PC-9 (cell line): ENCODE results near the gene NOC4L. TPM values are rescaled to one million over a fixed set of nuclear protein-coding genes. Genes with fewer than 3 reads are reported as not detected.
A peak's percentile ranks its signal among the peaks of the same experiment; 100 is the strongest.

Source experiments
- BruUV-seq: library from RNA; stranded (reverse); fragments of 400-500 nt; replicated peaks from 2 replicates; lab custom pipeline; 2021; lab: Mats Ljungman, UMichigan
- CTCF ChIA-PET: fragments of 300-600 bp; sonication (Branson Sonifier 250); formaldehyde crosslinking; loops from one replicate; lab custom pipeline; 2022; ENCODE audit warnings: antibody characterized with exemption; lab: Charles Lee
- POLR2A ChIA-PET: fragments of 300-600 bp; sonication (Branson Sonifier 250); formaldehyde crosslinking; loops from one replicate; lab custom pipeline; 2022; ENCODE audit warnings: antibody characterized with exemption; ENCODE audit not compliant: unreplicated experiment; lab: Charles Lee
- DNase-seq, 2 experiments: peaks; one replicate each; pipeline versions ENCODE4 v3.0.0 to v3.0.0-alpha.2; 2015 to 2022; ENCODE audit warnings: mixed read lengths in 1 of 2
- H2AFZ ChIP-seq: fragments of 200-600 bp; sonication (generic); 2 replicates; pipeline ENCODE4 v1.8.1; 2017; ENCODE audit warnings: antibody characterized with exemption
- H3F3A ChIP-seq: fragments of 200-600 bp; sonication (generic); 2 replicates; pipeline ENCODE4 v1.8.1; 2017; ENCODE audit warnings: antibody characterized with exemption, mild to moderate bottlenecking, low read depth; ENCODE audit not compliant: insufficient read depth
- H3K27ac ChIP-seq: fragments of 200-600 bp; sonication (generic); 2 replicates; pipeline ENCODE4 v1.6.1; 2016; ENCODE audit warnings: mixed run types
- H3K27me3 ChIP-seq: fragments of 200-600 bp; sonication (generic); 2 replicates; pipeline ENCODE4 v1.6.1; 2016; ENCODE audit warnings: low read depth, mixed run types; ENCODE audit not compliant: insufficient read depth
- H3K36me3 ChIP-seq: fragments of 200-600 bp; sonication (generic); 2 replicates; pipeline ENCODE4 v1.6.1; 2016; ENCODE audit warnings: low read depth, mixed run types
- H3K4me1 ChIP-seq: fragments of 200-600 bp; sonication (generic); replicated peaks from 2 replicates; pipeline ENCODE4 v1.6.1; 2016; ENCODE audit warnings: mixed run types; ENCODE audit not compliant: insufficient read depth
- H3K4me2 ChIP-seq: fragments of 200-600 bp; sonication (generic); 2 replicates; pipeline ENCODE4 v1.6.1; 2017; ENCODE audit warnings: mixed run types
- H3K4me3 ChIP-seq: fragments of 200-600 bp; sonication (generic); 2 replicates; pipeline ENCODE4 v1.6.1; 2016; ENCODE audit warnings: mixed run types
- H3K79me2 ChIP-seq: fragments of 200-600 bp; sonication (generic); 2 replicates; pipeline ENCODE4 v1.6.1; 2017; ENCODE audit warnings: low read depth, mixed run types
- H3K9me2 ChIP-seq: fragments of 200-600 bp; sonication (generic); 2 replicates; pipeline ENCODE4 v1.8.1; 2017; ENCODE audit warnings: mild to moderate bottlenecking; ENCODE audit not compliant: insufficient read depth
- H3K9me3 ChIP-seq: fragments of 200-600 bp; sonication (generic); 2 replicates; pipeline ENCODE4 v1.8.1; 2016; ENCODE audit warnings: low read depth; ENCODE audit not compliant: insufficient read depth
- H4K20me1 ChIP-seq: fragments of 200-600 bp; sonication (generic); 2 replicates; pipeline ENCODE4 v1.8.1; 2017; ENCODE audit not compliant: insufficient read depth
- CTCF ChIP-seq: fragments of 200-600 bp; sonication (generic); conservative IDR thresholded peaks from 2 replicates; pipeline ENCODE4 v1.6.1; 2017; ENCODE audit warnings: mixed run types, antibody characterized with exemption, mild to moderate bottlenecking, moderate library complexity
- EZH2 ChIP-seq: fragments of 200-600 bp; sonication (generic); IDR thresholded peaks from 2 replicates; pipeline ENCODE4 v1.8.0; 2017; ENCODE audit warnings: antibody characterized with exemption, low read depth
- intact Hi-C: fragments of 100-400 bp; cut with micrococcal nuclease; formaldehyde crosslinking; loops from one replicate; pipeline ENCODE4 v1.10.0; 2022; ENCODE audit not compliant: unreplicated experiment
- total RNA-seq: library from RNA; stranded (reverse); gene quantifications from 2 replicates; pipeline ENCODE4 v1.2.3, GENCODE V29; 2021

NOC4L gene
- total RNA-seq, 1 experiment from 2014 or later = 27.1 TPM

DNA sequence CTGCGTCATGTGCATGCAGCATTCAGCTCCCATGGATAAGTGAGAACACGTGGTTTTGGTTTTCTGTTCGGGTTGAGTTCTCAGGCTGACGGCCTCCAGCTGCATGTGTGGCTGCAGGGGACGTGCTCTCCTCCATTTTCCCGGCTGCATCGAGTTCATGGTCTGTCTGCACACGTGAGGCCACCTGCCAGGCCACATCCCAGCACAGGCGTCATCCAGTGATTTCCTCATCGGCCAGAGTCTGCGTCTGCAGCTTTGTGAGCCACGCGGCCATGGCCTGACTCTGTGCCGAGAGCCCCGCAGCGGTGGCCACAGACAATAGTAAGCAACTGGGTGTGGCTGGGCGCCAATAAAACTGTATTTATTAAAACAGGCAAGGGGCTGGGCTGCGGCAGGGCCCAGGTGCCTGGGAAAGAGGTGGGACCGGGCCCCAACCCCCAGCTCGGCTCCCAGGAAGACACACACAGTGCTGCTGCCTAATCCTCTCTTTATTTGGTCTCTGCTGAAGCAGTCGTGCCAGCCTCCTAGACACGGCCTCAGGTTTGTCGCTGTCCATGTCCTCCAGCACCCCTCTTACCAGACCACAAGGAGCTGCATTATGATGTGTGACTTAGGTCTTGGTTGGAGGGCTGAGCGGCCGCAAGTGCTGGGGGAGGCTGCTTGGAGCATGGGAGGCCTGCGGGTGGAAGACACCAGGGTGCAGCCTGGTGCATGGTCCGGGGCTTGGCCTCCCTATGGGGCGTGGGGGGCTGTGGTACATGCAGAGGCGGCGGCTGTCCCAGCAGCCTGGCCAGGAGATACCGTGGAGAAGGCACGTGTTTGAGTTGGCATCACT is 52.0 kb downstream of the NOC4L start:
- no peak overlapping the region for H2AFZ ChIP-seq
- no peaks in the 10 kb centered on the region for H3K9me2 ChIP-seq
- H3K36me3 ChIP-seq = no peaks in the 10 kb centered on the region
- H3K4me1 ChIP-seq = no peaks in the 10 kb centered on the region
- H3K4me2 ChIP-seq = no peak overlapping the region
- no peaks in the 10 kb centered on the region for H3K79me2 ChIP-seq
- no peak for TF ChIP-seq CTCF
- H4K20me1 ChIP-seq = no peaks in the 10 kb centered on the region
- H3K9me3 ChIP-seq = no peaks in the 10 kb centered on the region
- ChIA-PET CTCF (interaction anchor here (0.6 kb wide), 1 partner anchor 192 kb away, joined by 3 read pairs; no protein-coding TSS in a partner anchor), POLR2A (no interaction called here)
- no peak overlapping the region for H3K27ac ChIP-seq
- no peaks in the 10 kb centered on the region for H3F3A ChIP-seq
- H3K4me3 ChIP-seq = no peak overlapping the region
- H3K27me3 ChIP-seq = peaks cover 100% of the 10 kb centered on the region
- intact Hi-C loops = no loop called here
- DNase-seq = no peak
- BruUV-seq = no TSS peak

- Histone ChIP-seq H3K27ac (no peak overlapping the region), H3K4me2 (no peak overlapping the region), H4K20me1 (0 out of 2 replicates have a peak, but pooled peaks cover 3% of the 10 kb centered on the region), H3K27me3 (peaks cover 100% of the 10 kb centered on the region), H3F3A (no peaks in the 10 kb centered on the region), H3K36me3 (no peaks in the 10 kb centered on the region), H3K4me1 (no peaks in the 10 kb centered on the region), H3K9me3 (no peaks in the 10 kb centered on the region), H3K9me2 (no peaks in the 10 kb centered on the region), H3K4me3 (no peak overlapping the region), H2AFZ (no peak overlapping the region), H3K79me2 (no peaks in the 10 kb centered on the region)
- BruUV-seq = no TSS peak
- ChIA-PET POLR2A (no interaction called here), CTCF (no interaction called here)
- TF ChIP-seq CTCF = no peak
- TF ChIP-seq EZH2 = no peak
- intact Hi-C loops = no loop called here
- no peak for DNase-seq
Measured at GRCh38 chr12:132196873-132197390, 52.7 kb downstream of the NOC4L start.

GRCh38 chr12:132197581-132198354 is 53.5 kb downstream of the NOC4L start:
- H3K79me2 ChIP-seq = no peaks in the 10 kb centered on the region
- intact Hi-C loops = no loop called here
- CTCF ChIA-PET = no interaction called here
- H3K9me2 ChIP-seq = no peaks in the 10 kb centered on the region
- no peak overlapping the region for H3K27ac ChIP-seq
- no peak for DNase-seq
- H3K4me3 ChIP-seq = no peak overlapping the region
- POLR2A ChIA-PET = no interaction called here
- 0 out of 2 replicates have a peak, but pooled peaks cover 3% of the 10 kb centered on the region for H4K20me1 ChIP-seq
- no peaks in the 10 kb centered on the region for H3F3A ChIP-seq
- H3K4me1 ChIP-seq = no peaks in the 10 kb centered on the region
- no peak overlapping the region for H3K4me2 ChIP-seq
- no TSS peak for BruUV-seq
- no peaks in the 10 kb centered on the region for H3K9me3 ChIP-seq
- peaks cover 100% of the 10 kb centered on the region for H3K27me3 ChIP-seq
- H3K36me3 ChIP-seq = no peaks in the 10 kb centered on the region
- TF ChIP-seq EZH2 (0 out of 2 replicates have a peak, but pooled peaks have one; percentile 59), CTCF (no peak)
- no peak overlapping the region for H2AFZ ChIP-seq
